Limb (tissue), 2 donors: Measurements from ENCODE around the gene POLR1H.
A peak's percentile ranks its signal among the peaks of the same experiment; 100 is the strongest.

ENCODE experiments used
- DNase-seq, 2 donors: peaks; one replicate each; pipeline ENCODE4 v3.0.0-alpha.2; 2016; ENCODE audit errors: extremely low spot score in 2 of 2

The POLR1H gene

GRCh38 chr6:30061858-30062458, 893 bp downstream of the POLR1H start:
- peak in 1 of 2 donors; percentile 37 for DNase-seq

- DNase-seq: no peak
Observed at GRCh38 chr6:30062471-30063178, 1.6 kb downstream of the POLR1H start.

GRCh38 chr6:30063315-30063714, 2.2 kb downstream of the POLR1H start:
- no peak for DNase-seq

- no peak for DNase-seq
Observed at GRCh38 chr6:30066082-30066481, 5.0 kb downstream of the POLR1H start.

GRCh38 chr6:30066577-30067459, 5.8 kb downstream of the POLR1H start, which contains the start of gene PPP1R11:
Gene PPP1R11 (plus strand): TSS chr6:30067198. CDS start chr6:30067411, 213 bp downstream.
- peak; percentile 98 to 99 for DNase-seq

- no peak for DNase-seq
Observed at GRCh38 chr6:30067460-30068139, 6.5 kb downstream of the POLR1H start.

GRCh38 chr6:30071081-30071818, 10.2 kb downstream of the POLR1H start:
- no peak for DNase-seq

GRCh38 chr6:30071858-30072257, 10.8 kb downstream of the POLR1H start:
- DNase-seq: no peak

GRCh38 chr6:30073489-30074235, 12.6 kb downstream of the POLR1H start:
- no peak for DNase-seq

- peak in 1 of 2 donors; percentile 49 for DNase-seq
Observed at GRCh38 chr6:30074331-30075093, 13.4 kb downstream of the POLR1H start.

GRCh38 chr6:30075094-30075789, 14.2 kb downstream of the POLR1H start, which contains the start of gene RNF39:
Gene RNF39 (minus strand): TSS chr6:30075769. CDS start chr6:30075585, 184 bp downstream.
- peak in 1 of 2 donors; percentile 50 for DNase-seq

GRCh38 chr6:30075790-30076732, 15.0 kb downstream of the POLR1H start:
- DNase-seq: peak in 1 of 2 donors; percentile 51

- no peak for DNase-seq
Observed at GRCh38 chr6:30077218-30077617, 16.2 kb downstream of the POLR1H start.

- DNase-seq: no peak
Observed at GRCh38 chr6:30087876-30088275, 26.8 kb downstream of the POLR1H start.

GRCh38 chr6:30091577-30092381, 30.7 kb downstream of the POLR1H start:
- no peak for DNase-seq

GRCh38 chr6:30092852-30093543, 31.9 kb downstream of the POLR1H start:
- no peak for DNase-seq
